Frontal cortex (tissue), 4 donors: Measurements from ENCODE around the gene KCNT1. TPM values are rescaled to one million over a fixed set of nuclear protein-coding genes. Genes with fewer than 3 reads are reported as not detected.
"Not testable (repeated sequence)": the region's sequence is repeated elsewhere in the genome, so short reads cannot be mapped to it uniquely, and the experiment has no call there.

Source experiments
- DNase-seq, 2 donors: peaks; one replicate each; pipeline ENCODE4 v3.0.0; 2012; ENCODE audit warnings: low spot score in 2 of 2
- FAIRE-seq: peaks from 2 replicates; lab custom pipeline; 2012; peaks lifted over from hg19 to GRCh38; lab: Jason Lieb, UNC
- total RNA-seq: library from RNA; depleted of rRNA; stranded (reverse); fragments of >200 nt; gene quantifications from one replicate; pipeline ENCODE4 v1.2.3, GENCODE V29; 2014
- donor health status: control.
- donor health status: control.
- donor health status: control.

Gene KCNT1
- total RNA-seq, result 3.7 TPM

DNA sequence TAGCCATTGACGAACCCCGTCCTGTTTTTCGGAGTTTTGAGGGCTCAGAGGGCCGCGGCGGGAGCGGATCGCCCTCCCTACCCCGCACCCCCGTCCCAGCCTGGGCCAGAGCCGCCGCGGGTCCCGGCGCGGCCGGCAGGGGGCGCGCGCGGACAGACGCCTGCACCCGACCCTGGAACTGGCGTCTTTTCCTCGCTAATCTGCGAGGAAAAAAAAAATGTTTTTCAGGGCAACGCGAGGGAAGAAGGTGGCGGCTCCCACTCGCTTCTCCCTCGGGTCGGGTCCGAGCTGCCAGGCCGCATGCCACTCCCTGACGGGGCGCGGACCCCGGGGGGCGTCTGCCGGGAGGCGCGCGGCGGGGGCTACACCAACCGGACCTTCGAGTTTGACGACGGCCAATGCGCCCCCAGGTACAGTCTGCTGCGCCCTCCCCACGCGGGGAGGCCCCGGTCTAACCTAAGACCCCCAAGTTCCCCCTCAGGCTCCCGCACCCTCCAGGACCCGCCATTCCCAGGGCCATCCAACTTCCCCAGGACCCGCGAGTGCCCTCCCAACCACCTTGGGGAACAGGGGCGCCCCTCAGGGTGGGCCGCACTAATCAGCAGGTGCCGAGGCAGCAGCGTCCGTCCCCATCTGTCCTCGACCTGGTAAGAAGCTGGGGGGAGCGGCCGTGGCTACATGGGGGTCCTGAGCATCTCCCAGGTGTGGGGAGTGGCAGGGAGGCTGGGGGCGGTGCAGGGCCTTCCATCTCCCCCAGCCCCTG is at the start of gene KCNT1:
Gene KCNT1 (plus strand): TSS at position 227 of the 763 bp plus-strand sequence. CDS start 74 bp downstream, at position 301.
- no peak for FAIRE-seq

DNA sequence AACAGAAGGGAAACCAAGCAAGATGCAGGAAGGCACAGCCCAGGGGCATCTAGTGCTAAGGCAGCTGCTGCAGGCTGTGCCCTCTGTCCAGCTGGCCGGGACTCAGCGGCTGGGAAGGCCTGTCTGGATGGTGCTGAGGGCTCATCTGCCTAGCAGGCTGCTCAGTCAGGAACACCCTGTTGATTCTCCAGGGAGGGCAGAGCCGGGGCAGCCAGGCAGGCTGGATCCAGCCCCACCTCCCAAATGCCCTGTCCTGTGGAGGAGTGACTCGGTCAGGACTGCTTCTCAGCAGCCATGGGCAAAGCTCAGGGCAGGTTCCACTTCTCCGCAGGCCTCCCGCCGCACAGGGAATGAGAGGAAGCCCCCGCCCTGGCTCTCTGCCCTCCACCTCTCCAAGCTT is 46.7 kb upstream of the KCNT1 start:
- FAIRE-seq (no peak), DNase-seq (no peak)

More for the DNA sequence above, at the start of gene KCNT1:
- DNase-seq, result peak; percentile 86 to 91

DNA sequence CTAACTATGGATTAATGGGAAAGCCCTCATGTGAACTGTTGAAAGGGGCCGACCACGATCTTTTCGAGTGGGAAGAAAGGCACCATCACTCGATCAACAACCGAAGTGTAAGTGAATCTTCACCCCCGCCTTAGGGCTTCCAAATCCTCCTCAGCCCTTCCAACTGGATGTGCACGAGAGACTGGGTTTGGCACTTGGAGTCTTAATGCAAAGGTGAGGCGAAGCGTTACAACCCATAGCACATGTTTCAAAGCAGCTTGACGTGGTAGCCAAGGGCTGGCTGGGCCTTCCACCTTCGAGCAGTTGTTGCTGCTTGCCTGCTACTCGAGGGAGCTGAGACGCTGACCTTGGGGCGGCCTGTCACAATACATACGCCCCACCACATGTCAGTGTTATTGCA is 44.6 kb upstream of the KCNT1 start:
- no peak for FAIRE-seq
- no peak for DNase-seq

DNA sequence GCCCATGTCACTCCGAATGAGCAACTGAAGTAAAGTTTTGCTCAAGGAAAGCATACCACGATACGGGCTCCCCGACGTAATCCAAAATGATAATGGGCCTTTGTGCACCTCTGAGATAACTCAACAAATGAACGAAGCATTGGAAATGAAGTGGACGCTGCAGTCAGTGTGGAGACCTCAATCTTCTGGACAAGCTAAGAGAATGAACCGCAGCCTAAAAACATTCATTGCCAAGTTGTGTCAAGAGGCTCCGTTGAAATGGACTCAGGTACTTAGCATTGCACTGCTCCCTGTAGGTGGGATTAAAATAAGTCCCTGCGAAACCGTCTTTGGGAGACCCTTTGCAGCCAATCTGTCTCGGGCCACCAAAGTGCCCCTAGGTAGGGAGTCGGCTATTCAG is 42.7 kb upstream of the KCNT1 start:
- no peak for DNase-seq
- FAIRE-seq, result no peak

DNA sequence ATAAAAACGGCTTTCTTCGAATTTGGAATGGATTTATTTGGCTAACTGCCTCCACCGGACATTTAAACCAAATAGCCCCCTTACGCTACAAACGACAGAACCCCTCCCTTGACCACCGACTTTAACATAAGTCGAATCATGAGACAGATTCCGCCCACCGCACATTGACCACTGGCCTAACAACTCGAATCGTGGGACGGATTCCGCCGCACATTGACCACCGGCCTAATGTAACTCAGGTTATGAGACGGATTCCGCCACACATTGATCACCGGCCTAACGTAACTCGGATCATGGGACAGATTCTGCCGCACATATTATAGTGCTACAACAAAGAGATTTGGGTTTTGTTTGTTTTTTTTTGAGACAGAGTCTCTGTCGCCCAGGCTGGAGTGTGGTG is 41.6 kb upstream of the KCNT1 start:
- DNase-seq (no peak), FAIRE-seq (no peak)

DNA sequence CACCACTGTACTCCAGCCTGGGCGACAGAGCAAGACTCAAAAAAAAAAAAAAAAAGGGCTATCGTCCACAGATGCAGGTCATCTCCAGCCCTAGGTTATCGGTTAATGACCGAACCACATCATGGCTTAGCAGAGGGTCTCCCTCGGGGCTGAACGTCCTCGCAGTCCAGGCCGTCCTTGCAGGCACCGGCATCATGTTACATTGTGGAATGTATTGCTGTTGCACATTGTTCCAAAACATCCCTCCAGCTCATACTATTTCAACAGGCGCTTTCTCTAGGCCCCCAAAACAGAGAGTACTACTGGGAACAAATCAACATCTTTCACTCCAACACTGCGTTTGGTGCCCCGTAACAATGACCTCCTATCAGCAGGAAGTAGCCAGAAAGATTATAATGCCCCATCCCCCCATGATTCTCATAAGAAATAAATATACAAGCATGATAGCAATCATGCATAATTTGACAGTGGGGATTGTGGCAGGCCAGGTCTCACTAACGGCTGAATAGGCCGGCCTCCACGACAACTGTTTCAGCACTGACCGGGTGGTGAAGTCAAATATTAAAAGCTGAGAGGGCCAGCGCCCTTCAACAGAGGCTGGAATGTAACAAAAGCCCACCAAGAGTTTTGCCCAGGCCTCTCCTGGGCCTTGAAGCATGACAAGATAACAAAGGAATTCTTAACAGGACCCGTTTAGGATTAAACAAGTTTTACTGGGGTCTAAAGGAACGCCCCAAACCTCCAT is 40.0 kb upstream of the KCNT1 start:
- FAIRE-seq (no peak), DNase-seq (no peak)

DNA sequence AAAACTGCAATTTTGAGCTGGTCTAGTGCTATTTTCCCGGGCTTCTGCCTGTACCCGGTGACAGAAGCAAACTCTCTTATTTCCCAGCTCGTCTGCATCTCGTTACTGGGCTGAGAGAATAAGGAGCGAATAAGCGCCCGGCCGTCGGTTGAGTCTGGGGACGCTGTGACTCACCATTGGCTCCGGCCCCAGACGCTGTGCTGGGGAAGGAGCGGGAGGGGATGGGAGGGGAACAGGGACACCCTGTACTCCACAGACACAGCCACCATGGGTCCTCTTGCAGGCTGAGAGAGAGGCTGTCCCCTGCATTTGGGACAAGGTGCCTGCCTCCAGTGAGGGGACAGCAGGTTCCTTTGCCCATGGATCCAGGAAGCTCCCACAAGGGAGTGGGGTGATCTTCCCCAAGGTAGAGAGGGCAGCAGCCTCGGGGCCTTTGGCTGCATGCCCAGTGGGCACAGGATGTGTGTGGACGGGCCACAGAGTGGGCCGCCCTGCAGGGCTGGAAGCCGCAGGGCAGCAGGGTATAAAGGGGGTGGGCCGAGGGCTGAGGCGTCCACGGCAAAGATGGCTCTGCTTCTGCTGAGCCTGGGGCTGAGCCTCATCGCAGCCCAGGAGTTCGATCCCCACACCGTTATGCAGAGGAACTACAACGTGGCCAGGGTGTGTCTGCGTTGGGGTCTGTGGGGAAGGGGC is 39.1 kb upstream of the KCNT1 start, which contains the start of gene LCN9:
Gene LCN9 (plus strand): TSS at position 552 of the 693 bp plus-strand sequence. CDS start 13 bp downstream, at position 565.
- FAIRE-seq, result no peak

DNA sequence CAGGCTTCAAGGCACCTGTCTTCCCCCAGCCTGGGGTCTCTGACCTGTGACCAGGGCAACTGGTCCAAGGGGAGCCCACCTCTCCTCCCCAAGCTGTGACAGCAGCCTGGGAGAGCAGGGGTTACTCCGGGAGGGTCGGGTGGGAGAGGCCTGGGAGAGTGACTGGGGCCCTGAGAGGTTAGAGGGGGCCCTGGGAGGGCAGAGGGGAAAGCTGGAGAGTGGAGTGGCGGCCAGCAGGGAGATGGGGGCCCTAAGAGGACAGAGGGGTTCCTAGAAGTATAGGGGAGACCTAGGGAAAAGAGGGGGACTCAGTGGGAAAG is 38.6 kb upstream of the KCNT1 start:
- DNase-seq, result no peak
- no peak for FAIRE-seq

More for the DNA sequence above, 39.1 kb upstream of the KCNT1 start, which contains the start of gene LCN9:
- DNase-seq, result peak in 1 of 2 donors; percentile 64

DNA sequence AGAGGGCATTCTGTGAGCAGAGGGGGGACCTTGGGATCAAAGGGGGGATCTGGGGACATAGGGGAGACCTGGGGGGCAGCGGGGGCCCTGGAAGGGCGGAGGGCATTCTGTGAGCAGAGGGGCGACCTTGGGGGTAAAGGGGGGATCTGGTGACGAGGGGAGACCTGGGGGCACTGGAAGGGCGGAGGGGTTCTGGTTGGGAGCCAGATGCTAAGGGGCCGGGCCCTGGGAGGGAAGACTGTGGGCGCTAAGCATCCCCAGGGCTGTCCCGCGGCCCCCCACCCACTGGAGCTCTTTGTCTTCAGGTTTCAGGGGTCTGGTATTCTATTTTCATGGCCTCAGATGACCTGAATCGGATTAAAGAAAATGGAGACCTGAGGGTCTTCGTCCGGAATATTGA is 38.1 kb upstream of the KCNT1 start:
- FAIRE-seq (no peak), DNase-seq (no peak)

DNA sequence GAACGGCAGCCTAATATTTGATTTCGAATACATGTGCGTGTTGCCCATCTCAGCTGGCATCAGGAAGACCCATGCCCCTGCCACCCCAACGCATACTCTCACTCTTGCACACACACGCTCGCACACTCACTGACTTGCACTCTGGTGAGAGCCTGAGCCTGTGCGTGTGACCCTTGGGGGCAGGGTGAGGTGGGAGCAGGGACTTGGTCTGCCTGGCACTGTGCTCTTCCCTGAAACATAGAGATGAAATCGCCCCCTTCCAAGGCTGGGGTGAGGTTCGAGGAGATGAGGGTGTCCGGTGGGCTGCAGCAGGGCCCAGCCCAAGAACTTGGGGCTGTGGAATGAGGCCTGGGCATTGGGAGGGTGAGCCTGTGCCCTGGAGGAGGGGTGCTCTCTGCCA is 37.7 kb upstream of the KCNT1 start:
- FAIRE-seq (no peak), DNase-seq (no peak)

DNA sequence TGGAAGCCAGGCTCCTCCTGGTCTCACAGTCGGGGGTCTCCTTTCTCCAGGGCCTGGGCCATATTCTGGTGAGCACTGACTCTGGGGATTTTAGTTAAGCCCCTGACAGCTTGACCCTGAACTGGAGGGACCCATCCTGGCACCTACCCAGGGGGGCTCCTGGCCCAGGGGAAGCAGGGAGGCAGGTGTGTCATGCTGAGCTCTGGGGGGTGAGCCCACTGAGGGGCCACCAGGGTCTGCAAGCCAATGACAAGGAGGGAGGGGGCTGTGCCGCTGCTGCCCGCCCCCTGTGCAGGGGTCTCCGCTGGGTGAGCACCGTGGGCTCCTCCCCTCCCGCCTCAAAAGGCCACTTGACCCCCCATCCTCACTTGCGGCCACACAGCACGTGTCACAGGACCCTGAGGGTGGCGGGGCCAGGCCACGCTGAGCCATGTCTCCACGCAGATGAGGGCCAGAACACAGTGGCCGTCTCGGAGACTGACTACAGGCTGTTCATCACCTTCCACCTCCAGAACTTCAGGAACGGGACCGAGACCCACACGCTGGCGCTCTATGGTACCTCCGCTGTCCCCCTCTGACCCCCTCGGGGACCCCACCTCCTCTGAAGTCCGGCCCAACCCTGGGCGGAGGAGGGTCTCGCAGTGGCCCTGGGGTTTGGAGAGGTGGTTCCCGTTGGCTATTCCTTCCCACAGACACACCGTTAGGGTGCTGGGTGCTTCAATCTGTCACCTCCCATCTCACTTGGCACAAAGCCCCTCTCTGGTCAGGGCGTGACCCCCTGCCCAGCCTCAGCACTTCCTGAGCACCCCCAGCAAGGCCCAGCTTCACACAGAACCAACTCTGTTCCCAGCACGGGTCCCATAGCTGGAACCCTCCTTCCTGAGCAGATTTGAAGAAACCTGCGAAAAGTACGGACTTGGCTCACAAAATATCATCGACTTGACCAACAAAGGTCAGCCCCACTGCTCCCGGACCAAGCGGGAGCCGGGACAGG is 36.9 kb upstream of the KCNT1 start:
- FAIRE-seq, result no peak

DNA sequence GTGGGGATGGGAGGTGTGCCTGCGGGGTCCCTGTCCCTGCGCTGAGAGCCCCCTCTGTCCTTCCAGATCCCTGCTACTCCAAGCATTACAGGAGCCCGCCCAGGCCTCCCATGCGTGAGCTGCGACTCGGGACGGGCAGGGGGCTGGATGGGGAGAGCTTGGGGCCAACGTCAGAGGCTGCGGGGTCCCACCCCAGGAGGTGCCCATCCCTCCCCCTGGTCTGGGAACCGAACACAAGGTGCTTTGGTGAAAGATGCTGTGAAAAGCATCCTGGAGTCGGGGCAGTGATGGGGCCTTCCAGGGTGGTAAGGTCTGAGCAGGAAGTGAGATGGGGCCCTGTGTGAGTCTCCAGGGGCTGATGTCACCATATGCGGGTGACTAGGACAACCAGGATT is 36.2 kb upstream of the KCNT1 start:
- DNase-seq, result no peak
- no peak for FAIRE-seq

More for the DNA sequence above, 36.9 kb upstream of the KCNT1 start:
- DNase-seq, result no peak

DNA sequence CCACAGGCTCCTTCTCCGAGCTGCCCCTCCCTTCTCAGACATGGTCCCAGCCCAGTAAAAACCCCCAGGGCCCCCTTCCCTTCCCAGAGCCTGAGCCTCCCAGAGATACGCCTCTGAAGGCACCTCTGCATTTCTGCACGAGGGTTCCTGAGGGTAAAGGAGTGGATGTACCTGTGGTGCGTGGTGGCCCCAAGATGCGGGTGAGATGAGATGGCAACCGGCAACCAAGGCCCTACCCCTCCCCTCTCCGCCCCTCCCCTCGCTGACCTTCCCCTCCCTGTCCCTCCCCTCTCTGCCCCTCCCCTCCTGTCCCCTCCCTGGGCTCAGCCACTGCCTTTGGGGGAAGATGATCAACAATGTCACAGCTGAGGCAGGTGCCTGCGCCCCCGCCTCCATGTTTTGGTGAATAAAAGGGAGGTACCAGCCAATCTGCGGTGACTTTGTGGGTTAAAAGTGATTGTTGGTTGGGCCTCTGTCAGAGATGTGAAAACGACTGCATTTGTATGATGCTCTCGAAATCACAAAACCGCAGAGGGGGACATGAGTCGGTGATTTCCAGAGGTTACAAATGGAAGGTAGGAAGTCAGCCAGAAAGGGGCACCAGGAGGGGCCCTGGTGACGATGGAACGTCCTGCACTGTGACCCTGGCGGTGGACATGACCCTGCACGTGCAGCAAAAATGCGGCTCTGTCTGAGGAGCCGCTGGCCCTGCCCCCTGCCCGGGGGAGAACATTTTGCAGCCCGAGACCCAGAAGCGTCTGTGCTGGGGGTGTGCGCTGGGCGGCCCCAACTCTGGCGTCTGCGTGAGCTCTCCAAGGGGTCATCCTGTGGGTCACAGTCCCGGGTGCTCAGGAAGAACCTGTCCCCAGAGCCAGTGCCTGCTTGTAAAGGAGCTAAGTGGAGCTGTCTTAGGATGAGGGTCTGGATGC is 35.2 kb upstream of the KCNT1 start:
- FAIRE-seq (no peak), DNase-seq (no peak)

DNA sequence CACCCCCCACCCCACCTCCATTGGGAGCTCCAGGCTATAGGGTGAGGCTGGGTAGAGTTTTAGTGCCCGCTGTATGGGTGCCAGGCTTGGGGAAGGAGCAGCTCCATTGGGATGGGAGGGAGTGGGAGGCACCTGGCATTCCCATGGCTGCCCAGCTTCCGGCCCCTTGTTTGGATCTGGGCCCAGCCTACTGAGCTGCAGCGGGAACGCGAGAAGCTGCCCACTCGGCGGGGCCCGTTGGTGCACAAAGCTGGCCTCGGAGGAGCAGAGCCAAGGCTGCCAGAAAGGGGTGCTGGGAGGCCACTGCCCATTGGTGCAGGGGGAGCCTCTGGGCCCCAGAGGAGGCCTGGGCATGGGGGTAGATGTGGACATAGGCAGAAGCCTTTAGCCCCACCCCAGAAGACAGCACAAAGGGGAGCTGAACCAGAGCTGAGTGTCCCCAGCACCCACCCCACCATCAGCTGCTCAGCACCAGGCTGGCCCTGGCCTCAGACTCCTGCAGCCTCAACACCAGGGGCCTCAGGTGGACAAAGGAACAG is 34.5 kb upstream of the KCNT1 start:
- no peak for FAIRE-seq
- peak in 1 of 2 donors; percentile 57 for DNase-seq

DNA sequence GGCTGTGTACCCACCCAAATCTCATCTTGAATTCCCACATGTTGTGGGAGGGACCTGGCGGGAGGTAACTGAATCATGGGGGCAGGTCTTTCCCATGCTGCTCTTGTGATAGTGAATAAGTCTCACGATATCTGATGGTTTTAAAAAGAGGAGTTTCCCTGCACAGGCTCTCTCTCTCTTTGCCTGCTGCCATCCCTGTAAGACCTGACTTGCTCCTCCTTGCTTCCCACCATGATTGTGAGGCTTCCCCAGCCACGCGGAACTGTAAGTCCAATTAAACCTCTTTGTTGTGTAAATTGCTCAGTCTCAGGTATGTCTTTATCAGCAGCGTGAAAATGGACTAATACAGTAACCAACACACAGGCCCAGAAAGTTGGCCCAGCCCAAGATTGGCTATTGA is 33.0 kb upstream of the KCNT1 start:
- not testable (repeated sequence) for FAIRE-seq, DNase-seq

DNA sequence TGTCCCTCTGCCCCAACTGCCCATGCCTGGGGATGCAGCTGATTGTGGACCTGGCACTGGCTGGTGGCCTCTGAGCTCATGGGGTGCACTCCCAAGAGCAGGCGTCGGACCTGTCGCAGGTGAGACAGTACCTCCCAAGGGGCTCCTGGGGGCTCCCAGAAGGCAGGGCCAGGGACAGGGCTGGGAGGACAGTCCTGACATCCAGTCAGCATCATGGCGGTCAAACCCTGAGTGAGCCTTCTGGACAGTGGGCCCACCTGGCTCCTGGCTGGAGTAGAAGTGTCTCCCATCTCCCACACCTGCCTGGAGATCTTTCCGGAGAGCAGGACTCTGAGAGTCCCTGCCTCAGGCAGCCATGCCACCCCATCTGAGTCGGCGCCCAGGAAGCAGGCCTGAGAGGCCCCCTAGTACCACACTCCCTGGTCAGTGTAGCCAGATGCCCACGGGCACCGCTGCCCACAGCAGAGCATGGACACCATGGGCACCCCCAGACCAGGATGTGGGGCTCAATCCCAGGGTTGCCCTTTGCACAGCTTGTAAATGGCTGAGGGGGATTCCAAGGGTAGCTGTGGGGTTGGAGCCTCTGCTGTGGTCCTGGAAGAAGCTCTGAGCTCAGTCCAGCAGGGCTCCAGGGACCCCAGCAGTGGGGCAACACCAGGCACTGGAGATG is 32.2 kb upstream of the KCNT1 start:
- no peak for DNase-seq
- no peak for FAIRE-seq

DNA sequence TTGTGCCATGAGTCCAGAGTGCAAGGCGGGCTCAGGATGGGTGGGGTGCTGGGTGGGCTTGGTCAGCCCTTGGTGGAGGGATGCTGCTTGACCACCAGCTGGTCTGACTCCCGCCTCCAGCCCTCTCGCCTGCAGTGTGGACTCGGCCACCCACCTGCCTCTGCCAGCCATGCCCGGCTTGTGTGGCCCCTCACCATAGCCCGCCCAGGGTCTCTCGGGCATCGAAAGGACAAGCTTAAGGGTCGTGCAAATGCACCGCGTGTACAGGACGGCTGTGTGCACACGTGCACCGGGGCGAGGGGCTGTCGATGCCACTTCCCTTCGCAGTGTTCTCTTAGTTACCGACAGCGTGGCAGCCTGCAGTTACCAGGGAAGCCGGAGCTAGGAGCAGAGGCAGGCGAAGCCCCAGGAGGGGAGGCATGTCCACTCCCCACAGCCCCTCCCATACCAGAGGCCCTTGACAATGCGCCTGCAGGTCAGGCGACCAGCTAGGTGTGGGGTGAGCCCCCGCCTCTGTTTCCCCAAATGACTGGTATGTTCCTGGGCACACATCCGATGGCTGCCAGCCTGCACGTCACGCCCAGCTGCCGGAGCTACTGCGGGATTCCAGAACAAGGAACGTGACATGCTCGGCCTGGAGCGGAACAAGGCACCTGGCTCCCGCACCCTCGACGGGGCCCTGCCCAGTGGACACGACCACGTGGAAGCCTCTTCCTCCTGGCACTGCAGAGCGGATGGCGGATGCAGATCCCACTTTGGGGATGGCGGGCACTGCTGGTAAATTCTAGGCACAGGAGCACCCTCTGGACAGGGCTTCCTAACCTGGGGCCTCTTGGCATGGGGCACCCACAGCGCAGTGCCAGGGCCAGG is 31.0 kb upstream of the KCNT1 start:
- no peak for DNase-seq
- FAIRE-seq, result no peak
